Tibial artery (tissue), 4 donors: Measurements from ENCODE around the gene CHST11.

Experiments used
- DNase-seq, 2 donors: peaks; one replicate each; pipeline ENCODE4 v3.0.0-alpha.2; 2019
- H3K27ac ChIP-seq, 2 donors: fragments of 200-600 bp; sonication (generic) in 1 of 2; 1 replicate in 1 of 2; 2 replicates in 1 of 2; pipeline ENCODE4 v1.5.1; 2018 to 2019; ENCODE audit warnings: mild to moderate bottlenecking in 1 of 2
- H3K27me3 ChIP-seq, 2 donors: fragments of 200-600 bp; sonication (generic) in 1 of 2; one replicate each; pipeline versions ENCODE4 v1.5.1 to v1.6.0; 2016 to 2019
- H3K36me3 ChIP-seq, 3 donors: fragments of 200-600 bp; sonication (generic) in 2 of 3; one replicate each; pipeline ENCODE4 v1.5.1; 2016 to 2019; ENCODE audit warnings: mild to moderate bottlenecking in 2 of 3
- H3K4me1 ChIP-seq, 4 donors: fragments of 200-600 bp; sonication (generic) in 2 of 4; 1 replicate in 3 of 4; 2 replicates in 1 of 4; pipeline ENCODE4 v1.5.1; 2016 to 2019
- H3K4me3 ChIP-seq, 2 donors: fragments of 200-600 bp; sonication (generic) in 1 of 2; 1 replicate in 1 of 2; 2 replicates in 1 of 2; pipeline ENCODE4 v1.5.1; 2018 to 2019; ENCODE audit warnings: mild to moderate bottlenecking in 2 of 2
- H3K9me3 ChIP-seq, 3 donors: fragments of 200-600 bp; sonication (generic) in 1 of 3; one replicate each; pipeline ENCODE4 v1.5.1; 2016 to 2019
- CTCF ChIP-seq, 2 experiments: fragments of 200-600 bp in 1 of 2; fragments of 450-650 bp in 1 of 2; IDR thresholded peaks; one replicate each; pipeline ENCODE4 v1.5.1; 2017 to 2019; ENCODE audit warnings: antibody characterized with exemption in 2 of 2, mild to moderate bottlenecking in 1 of 2, moderate library complexity in 1 of 2
- intact Hi-C: fragments of 100-400 bp; cut with DNase I; formaldehyde crosslinking; loops from one replicate; pipeline ENCODE4 v1.15.0; 2023; ENCODE audit warnings: low total_unique reads

The CHST11 gene

GRCh38 chr12:104634044-104634443 lies 177.3 kb downstream of the CHST11 start:
- H3K36me3 ChIP-seq, result no peaks in the 10 kb centered on the region
- H3K9me3 ChIP-seq, result no peaks in the 10 kb centered on the region
- H3K27me3 ChIP-seq, result no peaks in the 10 kb centered on the region
- intact Hi-C loops, result no loop called here
- H3K4me1 ChIP-seq, result peaks cover 0 to 5% (median 0%) of the 10 kb centered on the region in 4 donors
- H3K27ac ChIP-seq, result no peak overlapping the region
- no peak for TF ChIP-seq CTCF (IDR thresholded peaks at IDR 0.05)
- no peak for DNase-seq
- H3K4me3 ChIP-seq, result no peak overlapping the region

- Histone ChIP-seq H3K36me3 (no peaks in the 10 kb centered on the region), H3K9me3 (no peaks in the 10 kb centered on the region), H3K4me3 (no peak overlapping the region), H3K4me1 (peaks cover 0 to 5% (median 0%) of the 10 kb centered on the region in 4 donors), H3K27ac (no peak overlapping the region), H3K27me3 (no peaks in the 10 kb centered on the region)
- no peak for TF ChIP-seq CTCF (IDR thresholded peaks at IDR 0.05)
- DNase-seq, result no peak
- intact Hi-C loops, result no loop called here
These were observed 178.1 kb downstream of the CHST11 start for GRCh38 chr12:104634852-104635251.

- Histone ChIP-seq H3K9me3 (peaks cover 0 to 2% (median 0%) of the 10 kb centered on the region in 3 donors), H3K27me3 (no peaks in the 10 kb centered on the region), H3K4me1 (peaks cover 0 to 5% (median 0%) of the 10 kb centered on the region in 4 donors), H3K4me3 (no peak overlapping the region), H3K27ac (no peak overlapping the region), H3K36me3 (no peaks in the 10 kb centered on the region)
- intact Hi-C loops, result no loop called here
- no peak for TF ChIP-seq CTCF (IDR thresholded peaks at IDR 0.05)
- no peak for DNase-seq
These were observed 179.0 kb downstream of the CHST11 start for GRCh38 chr12:104635607-104636343.

- H3K27ac ChIP-seq, result no peak overlapping the region
- DNase-seq, result no peak
- H3K36me3 ChIP-seq, result no peaks in the 10 kb centered on the region
- H3K4me1 ChIP-seq, result peaks cover 0 to 5% (median 0%) of the 10 kb centered on the region in 4 donors
- peaks cover 0 to 2% (median 0%) of the 10 kb centered on the region in 3 donors for H3K9me3 ChIP-seq
- TF ChIP-seq CTCF (IDR thresholded peaks at IDR 0.05), result no peak
- no peaks in the 10 kb centered on the region for H3K27me3 ChIP-seq
- intact Hi-C loops, result no loop called here
- no peak overlapping the region for H3K4me3 ChIP-seq
These were observed 179.7 kb downstream of the CHST11 start for GRCh38 chr12:104636496-104636895.

GRCh38 chr12:104637604-104638003 lies 180.9 kb downstream of the CHST11 start:
- H3K27ac ChIP-seq, result no peak overlapping the region
- H3K27me3 ChIP-seq, result no peaks in the 10 kb centered on the region
- intact Hi-C loops, result no loop called here
- no peaks in the 10 kb centered on the region for H3K36me3 ChIP-seq
- H3K4me1 ChIP-seq, result peaks cover 0 to 5% (median 0%) of the 10 kb centered on the region in 4 donors
- no peak for TF ChIP-seq CTCF (IDR thresholded peaks at IDR 0.05)
- H3K4me3 ChIP-seq, result no peak overlapping the region
- peaks cover 0 to 2% (median 0%) of the 10 kb centered on the region in 3 donors for H3K9me3 ChIP-seq
- DNase-seq, result no peak
